ENCODE results near the gene APOE. TPM values are rescaled to one million over a fixed set of nuclear protein-coding genes. Genes with fewer than 3 reads are reported as not detected.
"Not testable (repeated sequence)": the region's sequence is repeated elsewhere in the genome, so short reads cannot be mapped to it uniquely, and the experiment has no call there.

APOE gene
- total RNA-seq, 3 donors from 2014 or later = 32.7 to 74.6 (median 46.2) TPM

GRCh38 chr19:44908836-44909261 is 3.3 kb downstream of the APOE start:
- no peak for DNase-seq
- Histone ChIP-seq H3K36me3 (ENCODE audit: low read depth) (no peaks in the 10 kb centered on the region), H3K4me1 (ENCODE audit: low read depth) (peaks cover 5% of the 10 kb centered on the region), H3K9me3 (no peaks in the 10 kb centered on the region), H3K4me3 (no peak overlapping the region)
- no peak for TF ChIP-seq CTCF (IDR thresholded peaks at IDR 0.05)
- intact Hi-C loops (cut with DNase I, micrococcal nuclease) = loop anchor here in 1 of 2 donors (5.0 kb wide), 1 partner anchor 43 kb away; no protein-coding TSS in a partner anchor
- no peak for ATAC-seq

GRCh38 chr19:44909775-44910174 is 4.2 kb downstream of the APOE start:
- peaks cover 8% of the 10 kb centered on the region for H3K4me1 ChIP-seq (ENCODE audit: low read depth)
- no peaks in the 10 kb centered on the region for H3K36me3 ChIP-seq (ENCODE audit: low read depth)
- intact Hi-C loops (cut with DNase I, micrococcal nuclease) = loop anchor here in 1 of 2 donors (5.0 kb wide), 1 partner anchor 43 kb away; no protein-coding TSS in a partner anchor
- no peak overlapping the region for H3K4me3 ChIP-seq
- ATAC-seq (no peak), DNase-seq (no peak)
- no peaks in the 10 kb centered on the region for H3K9me3 ChIP-seq
- TF ChIP-seq CTCF (IDR thresholded peaks at IDR 0.05) = no peak

- H3K4me1 ChIP-seq (ENCODE audit: low read depth); intact Hi-C loops (cut with DNase I, micrococcal nuclease); H3K4me3 ChIP-seq; H3K9me3 ChIP-seq; ATAC-seq; H3K36me3 ChIP-seq (ENCODE audit: low read depth); DNase-seq: not testable (repeated sequence)
These were observed 6.3 kb downstream of the APOE start for GRCh38 chr19:44911896-44912295.

- H3K36me3 ChIP-seq (ENCODE audit: low read depth) = no peaks in the 10 kb centered on the region
- H3K4me1 ChIP-seq (ENCODE audit: low read depth) = peaks cover 4% of the 10 kb centered on the region
- intact Hi-C loops (cut with DNase I, micrococcal nuclease) = no loop called here
- TF ChIP-seq CTCF (IDR thresholded peaks at IDR 0.05) = no peak
- H3K4me3 ChIP-seq = no peak overlapping the region
- DNase-seq (peak in 1 of 3 donors; percentile 52), ATAC-seq (no peak)
- H3K9me3 ChIP-seq = no peaks in the 10 kb centered on the region
These were observed 7.3 kb downstream of the APOE start for GRCh38 chr19:44912854-44913253.

GRCh38 chr19:44913512-44914432 is 8.2 kb downstream of the APOE start:
- H3K9me3 ChIP-seq; ATAC-seq; H3K4me1 ChIP-seq (ENCODE audit: low read depth); H3K36me3 ChIP-seq (ENCODE audit: low read depth); intact Hi-C loops (cut with DNase I, micrococcal nuclease); H3K4me3 ChIP-seq; DNase-seq: not testable (repeated sequence)

GRCh38 chr19:44914433-44915206 is 9.0 kb downstream of the APOE start, which contains the start of gene APOC1:
APOC1 (plus strand) TSS chr19:44914608; CDS start chr19:44914892, 284 bp downstream.
- ATAC-seq (peak; percentile 92), DNase-seq (peak; percentile 75 to 86 (median 84))
- H3K4me3 ChIP-seq; H3K9me3 ChIP-seq; H3K36me3 ChIP-seq (ENCODE audit: low read depth); H3K4me1 ChIP-seq (ENCODE audit: low read depth); intact Hi-C loops (cut with DNase I, micrococcal nuclease): not testable (repeated sequence)

Data from mucosa of descending colon (tissue), 3 donors.